ENCODE data around the gene TMIGD3. TPM values are rescaled to one million over a fixed set of nuclear protein-coding genes. Genes with fewer than 3 reads are reported as not detected.

The TMIGD3 gene
- total RNA-seq, 2 donors from 2014 or later, result 0.42 to 1.1 TPM

GRCh38 chr1:111461765-111462164 lies 41.7 kb downstream of the TMIGD3 start:
- no peaks in the 10 kb centered on the region for H3K9me3 ChIP-seq
- H3K4me3 ChIP-seq, result no peak overlapping the region
- no peak overlapping the region for H3K9ac ChIP-seq (ENCODE audit: low read depth in 2 of 2, low read length in 2 of 2)
- H3K27me3 ChIP-seq, result no peaks in the 10 kb centered on the region
- no peak for DNase-seq
- no peak overlapping the region for H3K27ac ChIP-seq
- intact Hi-C loops (cut with DNase I), result no loop called here
- H3K4me1 ChIP-seq, result no peaks in the 10 kb centered on the region
- TF ChIP-seq CTCF (IDR thresholded peaks at IDR 0.05), result no peak
- peaks cover 9% of the 10 kb centered on the region for H3K36me3 ChIP-seq

GRCh38 chr1:111455642-111456031 lies 47.8 kb downstream of the TMIGD3 start:
- no peaks in the 10 kb centered on the region for H3K4me1 ChIP-seq
- no peaks in the 10 kb centered on the region for H3K27me3 ChIP-seq
- intact Hi-C loops (cut with DNase I), result no loop called here
- DNase-seq, result no peak
- H3K27ac ChIP-seq, result no peak overlapping the region
- no peak overlapping the region for H3K4me3 ChIP-seq
- H3K9me3 ChIP-seq, result no peaks in the 10 kb centered on the region
- peaks cover 14% of the 10 kb centered on the region for H3K36me3 ChIP-seq
- H3K9ac ChIP-seq (ENCODE audit: low read depth in 2 of 2, low read length in 2 of 2), result no peak overlapping the region
- no peak for TF ChIP-seq CTCF (IDR thresholded peaks at IDR 0.05)

GRCh38 chr1:111454859-111455641 lies 48.4 kb downstream of the TMIGD3 start:
- intact Hi-C loops (cut with DNase I), result no loop called here
- Histone ChIP-seq H3K4me3 (no peak overlapping the region), H3K4me1 (no peaks in the 10 kb centered on the region), H3K9ac (ENCODE audit: low read depth in 2 of 2, low read length in 2 of 2) (no peak overlapping the region), H3K27ac (no peak overlapping the region), H3K9me3 (no peaks in the 10 kb centered on the region), H3K27me3 (no peaks in the 10 kb centered on the region), H3K36me3 (peaks cover 14% of the 10 kb centered on the region)
- no peak for DNase-seq
- no peak for TF ChIP-seq CTCF (IDR thresholded peaks at IDR 0.05)

- Histone ChIP-seq H3K4me1 (no peaks in the 10 kb centered on the region), H3K27ac (no peak overlapping the region), H3K9ac (ENCODE audit: low read depth in 2 of 2, low read length in 2 of 2) (no peak overlapping the region), H3K4me3 (no peak overlapping the region), H3K9me3 (no peaks in the 10 kb centered on the region), H3K27me3 (no peaks in the 10 kb centered on the region), H3K36me3 (peaks cover 9% of the 10 kb centered on the region)
- no peak for TF ChIP-seq CTCF (IDR thresholded peaks at IDR 0.05)
- intact Hi-C loops (cut with DNase I), result no loop called here
- no peak for DNase-seq
Measured at GRCh38 chr1:111453706-111454105, 49.7 kb downstream of the TMIGD3 start.

- TF ChIP-seq CTCF (IDR thresholded peaks at IDR 0.05), result no peak
- Histone ChIP-seq H3K36me3 (peaks cover 8% of the 10 kb centered on the region), H3K4me3 (no peak overlapping the region), H3K27ac (no peak overlapping the region), H3K27me3 (no peaks in the 10 kb centered on the region), H3K9ac (ENCODE audit: low read depth in 2 of 2, low read length in 2 of 2) (no peak overlapping the region), H3K9me3 (no peaks in the 10 kb centered on the region), H3K4me1 (no peaks in the 10 kb centered on the region)
- DNase-seq, result no peak
- intact Hi-C loops (cut with DNase I), result no loop called here
Measured at GRCh38 chr1:111452581-111452980, 50.9 kb downstream of the TMIGD3 start.

All from colonic mucosa (tissue), 4 donors.